K562 (cell line): ENCODE data around the gene DEFB124. TPM values are rescaled to one million over a fixed set of nuclear protein-coding genes. Genes with fewer than 3 reads are reported as not detected.
A peak's percentile ranks its signal among the peaks of the same experiment; 100 is the strongest.

ENCODE experiments used
- ATAC-seq: fragments of 200-7000 bp; cut with Tn5 transposase; 3 replicates; pipeline ENCODE4 v1.9.1; 2020; ENCODE audit warnings: moderate library complexity
- BruUV-seq: library from RNA; stranded (reverse); fragments of 400-500 nt; replicated peaks from 2 replicates; lab custom pipeline; 2021; lab: Mats Ljungman, UMichigan
- CTCF ChIA-PET: fragments of 300-600 bp; formaldehyde crosslinking; extraction: SDS; loops from one replicate; lab custom pipeline; 2021; ENCODE audit warnings: low intra/inter-chr PET ratio; lab: Yijun Ruan, JAX
- POLR2A ChIA-PET: fragments of 300-600, 350-650 bp; sonication (Branson Sonifier 250); formaldehyde crosslinking; extraction: SDS; loops from one replicate; lab custom pipeline; 2021; ENCODE audit warnings: antibody characterized with exemption, inconsistent platforms; lab: Yijun Ruan, JAX
- DNase-seq, 4 experiments: peaks; one replicate each; pipeline versions ENCODE4 v3.0.0 to v3.0.0-alpha.2; 2011 to 2018; ENCODE audit warnings: low spot score in 3 of 4, mixed read lengths in 3 of 4; ENCODE audit errors: extremely low read depth in 1 of 4
- FAIRE-seq: peaks from 2 replicates; lab custom pipeline; 2011; peaks lifted over from hg19 to GRCh38; lab: Jason Lieb, UNC
- H2AFZ ChIP-seq: 2 replicates; pipeline ENCODE4 v1.6.0; 2011; ENCODE audit warnings: low read depth, low read length, control low read depth, inconsistent platforms
- H3K27ac ChIP-seq: fragments of 200-600 bp; 3 replicates; pipeline ENCODE4 v1.8.0; 2011; ENCODE audit warnings: low read depth, mild to moderate bottlenecking, control low read depth, inconsistent platforms, low read length, moderate library complexity, mixed read lengths; ENCODE audit errors: extremely low read depth
- H3K27me3 ChIP-seq, 2 experiments: fragments of 300-600 bp in 1 of 2; 2 replicates in 1 of 2; 3 replicates in 1 of 2; pipeline versions ENCODE4 v1.6.0 to v1.8.0; 2011; ENCODE audit warnings: inconsistent platforms in 2 of 2, low read length in 2 of 2, mild to moderate bottlenecking in 1 of 2, mixed read lengths in 1 of 2, moderate library complexity in 1 of 2; ENCODE audit not compliant: control insufficient read depth in 2 of 2, insufficient read depth in 2 of 2
- H3K36me3 ChIP-seq: fragments of 300-600 bp; 3 replicates; pipeline ENCODE4 v1.8.0; 2011; ENCODE audit warnings: mild to moderate bottlenecking, low read length, inconsistent platforms; ENCODE audit not compliant: control insufficient read depth, insufficient read depth
- H3K4me1 ChIP-seq, 2 experiments: fragments of 200-600 bp in 1 of 2; replicated peaks in 1 of 2; 2 replicates in 1 of 2; 3 replicates in 1 of 2; pipeline versions ENCODE4 v1.5.1 to v1.8.0; 2011; ENCODE audit warnings: inconsistent platforms in 2 of 2, low read length in 2 of 2, mild to moderate bottlenecking in 1 of 2, mixed read lengths in 1 of 2, moderate library complexity in 1 of 2; ENCODE audit not compliant: control insufficient read depth in 2 of 2, insufficient read depth in 2 of 2
- H3K4me2 ChIP-seq: 2 replicates; pipeline ENCODE4 v1.6.1; 2011; ENCODE audit warnings: low read length, control low read depth, inconsistent platforms, mixed read lengths; ENCODE audit not compliant: insufficient read depth
- H3K4me3 ChIP-seq: fragments of 200-600 bp; sonication (generic), shearing (Covaris generic); 2 replicates; pipeline ENCODE4 v1.5.1; 2016; ENCODE audit warnings: control low read depth, inconsistent platforms
- H3K79me2 ChIP-seq: fragments of 200-600 bp; 3 replicates; pipeline ENCODE4 v1.8.0; 2011; ENCODE audit warnings: low read length, inconsistent platforms; ENCODE audit not compliant: control insufficient read depth, insufficient read depth
- H3K9ac ChIP-seq, 2 experiments: 2 replicates each; pipeline versions ENCODE4 v1.6.0 to v1.6.1; 2011; ENCODE audit warnings: low read depth in 2 of 2, low read length in 2 of 2, control low read depth in 1 of 2, inconsistent platforms in 1 of 2, mild to moderate bottlenecking in 1 of 2, mixed read lengths in 1 of 2; ENCODE audit not compliant: insufficient read depth in 1 of 2
- H3K9me1 ChIP-seq: one replicate; pipeline ENCODE4 v1.6.0; 2011; ENCODE audit warnings: inconsistent platforms, mild to moderate bottlenecking, low read length, moderate library complexity; ENCODE audit not compliant: control insufficient read depth, insufficient read depth
- H3K9me3 ChIP-seq: replicated peaks from 2 replicates; pipeline ENCODE4 v1.5.1; 2011; ENCODE audit warnings: low read depth, low read length, inconsistent platforms; ENCODE audit not compliant: control insufficient read depth, insufficient read depth
- H4K20me1 ChIP-seq: replicated peaks from 2 replicates; pipeline ENCODE4 v1.6.1; 2011; ENCODE audit warnings: low read length, inconsistent platforms, mixed read lengths; ENCODE audit not compliant: control insufficient read depth, insufficient read depth
- CBFB ChIP-seq: sonication (generic); formaldehyde crosslinking; IDR thresholded peaks from 2 replicates; pipeline ENCODE4 v1.4.0; 2020; ENCODE audit warnings: mild to moderate bottlenecking, missing genetic modification reagents
- CREB5 ChIP-seq: fragments of 250-450 bp; sonication (Bioruptor Pico); IDR thresholded peaks from 2 replicates; pipeline ENCODE4 v1.5.0; 2020; ENCODE audit warnings: mild to moderate bottlenecking
- JUN ChIP-seq, 2 experiments: sonication (generic) in 1 of 2; formaldehyde crosslinking in 1 of 2; IDR thresholded peaks; 2 replicates each; pipeline versions ENCODE4 v1.6.1 to v1.8.0; 2012 to 2022; ENCODE audit warnings: borderline replicate concordance in 2 of 2, mild to moderate bottlenecking in 2 of 2, improper control_type of control experiment in 1 of 2, low read depth in 1 of 2, low read length in 1 of 2, missing genetic modification reagents in 1 of 2
- KAT2B ChIP-seq: IDR thresholded peaks from one replicate; pipeline ENCODE4 v1.6.1; 2012; ENCODE audit warnings: low read depth, mild to moderate bottlenecking, control low read depth, inconsistent platforms, low read length, moderate library complexity
- KDM4B ChIP-seq, 2 experiments: fragments of 450-650 bp in 1 of 2; sonication (generic) in 1 of 2; IDR thresholded peaks; 2 replicates each; pipeline ENCODE4 v1.6.1; 2016 to 2017; ENCODE audit warnings: borderline replicate concordance in 2 of 2, antibody characterized with exemption in 1 of 2, low read depth in 1 of 2, mild to moderate bottlenecking in 1 of 2
- KDM5B ChIP-seq: fragments of 200-600 bp; sonication (generic); IDR thresholded peaks from 2 replicates; pipeline ENCODE4 v1.6.1; 2012; ENCODE audit warnings: low read depth, mild to moderate bottlenecking, moderate library complexity, low read length, control low read depth, inconsistent platforms; ENCODE audit not compliant: insufficient replicate concordance
- MLLT1 ChIP-seq, 2 experiments: fragments of 450-650 bp; IDR thresholded peaks; 2 replicates each; pipeline ENCODE4 v1.6.1; 2016
- NR4A1 ChIP-seq, 2 experiments: fragments of 250-450 bp in 1 of 2; fragments of 450-650 bp in 1 of 2; sonication (Bioruptor Pico) in 1 of 2; IDR thresholded peaks; 2 replicates each; pipeline versions ENCODE4 v1.4.0 to v1.6.1; 2016 to 2020; ENCODE audit warnings: mild to moderate bottlenecking in 2 of 2, missing compliant biosample characterization in 1 of 2, missing genetic modification characterization in 1 of 2, moderate library complexity in 1 of 2
- RB1 ChIP-seq: fragments of 450-650 bp; IDR thresholded peaks from 2 replicates; pipeline ENCODE4 v1.6.1; 2017; ENCODE audit warnings: low read depth, mild to moderate bottlenecking
- SMARCE1 ChIP-seq: fragments of 450-650 bp; IDR thresholded peaks from 2 replicates; pipeline ENCODE4 v1.7.1; 2016; ENCODE audit warnings: mild to moderate bottlenecking
- STAT6 ChIP-seq: sonication (generic); formaldehyde crosslinking; IDR thresholded peaks from 2 replicates; pipeline ENCODE4 v1.8.1; 2023; ENCODE audit warnings: mild to moderate bottlenecking, missing genetic modification reagents
- WHSC1 ChIP-seq: IDR thresholded peaks from one replicate; pipeline ENCODE4 v1.6.1; 2012; ENCODE audit warnings: low read length, control low read depth, inconsistent platforms
- ZEB2 ChIP-seq: fragments of 450-650 bp; IDR thresholded peaks from 2 replicates; pipeline ENCODE4 v1.6.1; 2016
- ZNF140 ChIP-seq: fragments of 250-450 bp; sonication (Bioruptor Pico); IDR thresholded peaks from 2 replicates; pipeline ENCODE4 v1.8.0; 2021; ENCODE audit warnings: moderate library complexity, mild to moderate bottlenecking, inconsistent platforms
- WGBS: fragments of 100-300 bp; shearing (Covaris generic); methylation state at CpG from one replicate; pipeline ENCODE4 v1.1.6; 2016; ENCODE audit warnings: low coverage, mixed read lengths; ENCODE audit not compliant: insufficient coverage; ENCODE audit errors: missing lambda C conversion rate; 5-methylcytosine and 5-hydroxymethylcytosine counted together
- in situ Hi-C: fragments of 300-500 bp; cut with MboI; formaldehyde crosslinking; loops from 4 replicates; pipeline ENCODE4 v1.15.0; 2018; ENCODE audit warnings: inconsistent platforms, mixed read lengths
- intact Hi-C: fragments of 100-400 bp; cut with micrococcal nuclease; formaldehyde crosslinking; loops from 2 replicates; pipeline ENCODE4 v1.14.2; 2022
- polyA plus RNA-seq, 8 experiments: library from polyadenylated mRNA; depleted of rRNA in 4 of 8; stranded (reverse) in 5 of 8; unstranded in 3 of 8; fragments of >200 nt; fragmentation: Nextera tagmentation in 2 of 8; fragmentation: Illumina TruSeq in 1 of 8; extraction: Ambion mirVana in 2 of 8; extraction: Trizol in 1 of 8; gene quantifications; 2 replicates each; pipeline versions ENCODE4 v1.2.1 to v1.2.3, GENCODE V29; 2011 to 2014; ENCODE audit warnings: inconsistent platforms in 1 of 8, missing spikeins in 1 of 8
- total RNA-seq, 7 experiments: library from RNA; depleted of rRNA in 6 of 7; stranded (reverse); fragments of >200 nt in 6 of 7; fragmentation: Illumina TruSeq in 2 of 7; extraction: Trizol in 2 of 7; gene quantifications; 2 replicates each; pipeline versions ENCODE4 v1.2.1 to v1.2.3, GENCODE V29; 2011 to 2021; ENCODE audit warnings: low replicate concordance in 1 of 7

Gene DEFB124
- total and polyA plus RNA-seq, 9 of the 15 experiments (the other 6 are each of a cell fraction or from before 2014, with no cell fraction given): not detected

GRCh38 chr20:31514154-31515071 is 39.5 kb upstream of the DEFB124 start, which contains the start of gene HM13:
TSS of gene HM13 (plus strand) at chr20:31514442. CDS start at chr20:31514552, 110 bp downstream.
- Histone ChIP-seq H3K79me2 (peaks cover 43% of the 10 kb centered on the region), H2AFZ (peak within 1 kb of the TSS; percentile 99), H3K4me3 (peak within 1 kb of the TSS; percentile 99), H3K4me2 (peak within 1 kb of the TSS; percentile 87), H3K27ac (peak within 1 kb of the TSS; percentile 96), H3K4me1 (peaks cover 17 to 18% of the 10 kb centered on the region in 2 experiments; a peak in 4 of 5 replicates), H4K20me1 (peaks cover 14% of the 10 kb centered on the region; the same call in 1 of the 2 replicates), H3K9ac (peak within 1 kb of the TSS; percentile 96 to 98), H3K9me1 (no peaks in the 10 kb centered on the region), H3K27me3 (no peaks in the 10 kb centered on the region), H3K9me3 (no peaks in the 10 kb centered on the region), H3K36me3 (peaks cover 31% of the 10 kb centered on the region)
- FAIRE-seq (peak; percentile 94), ATAC-seq (peak; percentile 90), DNase-seq (peak; percentile 96 to 97 (median 96))
- ChIA-PET POLR2A (interaction anchor here (0.6 to 1.0 kb wide), 2 partner anchors 25 to 91 kb away, joined by 3 to 5 read pairs; partner anchors contain the start of gene ID1), CTCF (no interaction called here)
- in situ Hi-C loops: no loop called here
- under 1% methylated on average over 74 of the region's 86 CpGs for WGBS
- intact Hi-C loops: no loop called here
- BruUV-seq: no TSS peak
- peak; percentile 73; the same call in 1 of the 2 replicates for TF ChIP-seq CBFB (CRISPR knock-in tag)
- no peak for TF ChIP-seq KAT2B
- no peak for TF ChIP-seq ZEB2
- peak; percentile 93 for TF ChIP-seq KDM5B
- TF ChIP-seq SMARCE1: no peak
- TF ChIP-seq NR4A1 (CRISPR knock-in tag; IDR thresholded peaks at IDR 0.05): peak; percentile 19; the same call in 1 of the 2 replicates
- TF ChIP-seq NR4A1 (tag; IDR thresholded peaks at IDR 0.05): peak; percentile 94
- TF ChIP-seq WHSC1: no peak
- TF ChIP-seq ZNF140 (CRISPR knock-in tag): peak; percentile 10; the same call in 1 of the 2 replicates
- peak; percentile 95 for TF ChIP-seq RB1
- peak; percentile 77; the same call in 1 of the 2 replicates for TF ChIP-seq JUN (IDR thresholded peaks at IDR 0.05; ENCODE audit: borderline replicate concordance, low read depth, low read length)
- TF ChIP-seq JUN (CRISPR knock-in tag; IDR thresholded peaks at IDR 0.05; ENCODE audit: borderline replicate concordance): peak; percentile 87; the same call in 1 of the 2 replicates
- no peak for TF ChIP-seq CREB5
- TF ChIP-seq STAT6: peak; percentile 91; the same call in 1 of the 2 replicates
- TF ChIP-seq KDM4B (IDR thresholded peaks at IDR 0.05; ENCODE audit: borderline replicate concordance in 2 of 2, low read depth in 1 of 2): no peak
- no peak for TF ChIP-seq MLLT1 (IDR thresholded peaks at IDR 0.05)
